Measurements from ENCODE around the gene ZNRF4.

DNA sequence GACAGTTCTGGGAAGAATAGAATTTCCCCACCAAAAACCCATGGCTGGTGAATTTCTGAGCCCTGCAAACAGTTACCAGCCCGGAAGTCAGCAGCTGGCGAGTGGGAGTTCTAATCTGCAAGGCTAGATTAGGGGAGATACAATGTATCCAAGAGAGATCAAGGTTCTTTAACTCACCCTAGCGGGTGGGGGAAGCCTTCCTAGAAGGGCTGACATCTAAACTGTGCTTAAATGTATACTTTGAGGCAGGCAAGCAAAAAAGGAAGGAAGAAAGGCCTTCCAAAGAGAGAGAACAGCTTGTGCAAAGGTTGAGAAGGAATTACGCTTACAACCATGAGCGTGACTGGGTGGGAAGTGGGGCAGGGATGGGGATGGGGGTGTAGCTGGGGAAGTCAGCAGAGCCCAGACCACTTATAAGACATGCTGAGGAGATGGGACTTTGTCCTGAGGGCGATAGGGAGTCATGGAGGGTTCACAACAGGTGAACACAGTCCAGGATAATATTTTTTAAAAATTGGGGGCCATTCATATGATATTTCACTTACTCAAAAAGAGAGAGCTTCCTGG lies 20.8 kb upstream of the ZNRF4 start:
- no peak for TF ChIP-seq ZNF384 (IDR thresholded peaks at IDR 0.05)
- TF ChIP-seq SUZ12 (IDR thresholded peaks at IDR 0.05), result no peak
- no peak for TF ChIP-seq FOXA1 (IDR thresholded peaks at IDR 0.05)
- TF ChIP-seq ELF4 (IDR thresholded peaks at IDR 0.05), result no peak
- TF ChIP-seq FOXM1 (IDR thresholded peaks at IDR 0.05; ENCODE audit: borderline replicate concordance), result no peak
- TF ChIP-seq LEF1 (IDR thresholded peaks at IDR 0.05; ENCODE audit: borderline replicate concordance), result no peak
- TF ChIP-seq FOXK2 (IDR thresholded peaks at IDR 0.05), result no peak

Measured in HEK293T (cell line).